Activated naive CD8-positive, alpha-beta T cell treated with anti-CD3 and anti-CD28 coated beads, Interleukin-2, amount 50 U/mL, for 24 hours (primary cell): Measurements from ENCODE around the gene PPM1F.

Experiments
- ATAC-seq: fragments of 150-1000 bp; cut with Tn5 transposase; one replicate; pipeline ENCODE4 v1.10.0; 2021
- DNase-seq: peaks from one replicate; pipeline ENCODE4 v3.0.0; 2021
- H3K27ac Mint-ChIP-seq: one replicate; pipeline ENCODE4 v1.8.0; 2021; ENCODE audit warnings: mild to moderate bottlenecking, mixed read lengths
- H3K27me3 Mint-ChIP-seq: one replicate; pipeline ENCODE4 v1.8.0; 2021; ENCODE audit warnings: mixed read lengths
- H3K36me3 Mint-ChIP-seq: one replicate; pipeline ENCODE4 v1.8.0; 2021; ENCODE audit warnings: low read depth, mixed read lengths
- H3K4me1 Mint-ChIP-seq: one replicate; pipeline ENCODE4 v1.8.0; 2021; ENCODE audit warnings: mixed read lengths
- H3K4me3 Mint-ChIP-seq: one replicate; pipeline ENCODE4 v1.8.0; 2021; ENCODE audit warnings: mild to moderate bottlenecking, moderate library complexity, mixed read lengths
- H3K9me3 Mint-ChIP-seq: one replicate; pipeline ENCODE4 v1.8.0; 2021; ENCODE audit warnings: mixed read lengths

The PPM1F gene

GRCh38 chr22:21968452-21969129 lies 15.9 kb upstream of the PPM1F start:
- no peaks in the 10 kb centered on the region for H3K4me1 Mint-ChIP-seq
- no peak overlapping the region for H3K4me3 Mint-ChIP-seq
- no peaks in the 10 kb centered on the region for H3K27me3 Mint-ChIP-seq
- H3K9me3 Mint-ChIP-seq: no peaks in the 10 kb centered on the region
- H3K27ac Mint-ChIP-seq: no peak overlapping the region
- H3K36me3 Mint-ChIP-seq: peaks cover 22% of the 10 kb centered on the region
- no peak for DNase-seq
- no peak for ATAC-seq

DNA sequence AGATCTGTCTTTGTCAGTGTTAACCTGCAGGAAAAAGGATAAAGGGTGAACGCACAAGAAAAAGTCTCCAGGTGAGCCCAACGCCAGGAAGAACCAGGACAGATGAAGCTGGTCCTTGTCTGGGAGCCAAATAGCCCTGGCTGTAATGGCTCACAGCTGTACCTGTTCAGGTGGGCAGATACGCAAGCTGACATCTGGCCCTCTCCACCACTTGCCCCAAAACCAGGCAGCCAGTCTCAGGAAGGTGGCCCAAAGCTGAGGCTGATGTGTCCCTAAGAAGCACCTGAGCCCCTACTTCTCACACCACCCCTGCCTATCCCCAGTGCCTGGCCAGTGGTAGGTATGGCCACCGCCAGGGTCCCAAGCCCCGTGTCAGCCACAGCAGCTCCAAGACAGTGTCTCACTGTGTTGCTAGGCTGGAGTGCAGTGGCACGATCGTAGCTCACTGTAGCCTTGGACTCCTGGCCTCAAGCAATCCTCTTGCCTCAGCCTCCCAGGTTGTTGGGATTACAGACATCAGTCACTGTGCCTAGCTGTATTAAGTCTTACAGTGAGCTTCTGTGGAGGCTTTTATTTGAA lies 15.1 kb upstream of the PPM1F start:
- Mint-ChIP-seq H3K27me3 (no peaks in the 10 kb centered on the region), H3K36me3 (peaks cover 26% of the 10 kb centered on the region), H3K27ac (no peak overlapping the region)

GRCh38 chr22:21966643-21967516 lies 14.2 kb upstream of the PPM1F start:
- H3K27ac Mint-ChIP-seq: no peak overlapping the region
- no peak for ATAC-seq
- no peaks in the 10 kb centered on the region for H3K4me1 Mint-ChIP-seq
- peaks cover 27% of the 10 kb centered on the region for H3K36me3 Mint-ChIP-seq
- no peaks in the 10 kb centered on the region for H3K9me3 Mint-ChIP-seq
- DNase-seq: no peak
- H3K27me3 Mint-ChIP-seq: no peaks in the 10 kb centered on the region
- H3K4me3 Mint-ChIP-seq: no peak overlapping the region

More for the DNA sequence above, 15.1 kb upstream of the PPM1F start:
- H3K4me3 Mint-ChIP-seq: no peak overlapping the region
- no peaks in the 10 kb centered on the region for H3K4me1 Mint-ChIP-seq
- DNase-seq (no peak), ATAC-seq (no peak)
- no peaks in the 10 kb centered on the region for H3K9me3 Mint-ChIP-seq

DNA sequence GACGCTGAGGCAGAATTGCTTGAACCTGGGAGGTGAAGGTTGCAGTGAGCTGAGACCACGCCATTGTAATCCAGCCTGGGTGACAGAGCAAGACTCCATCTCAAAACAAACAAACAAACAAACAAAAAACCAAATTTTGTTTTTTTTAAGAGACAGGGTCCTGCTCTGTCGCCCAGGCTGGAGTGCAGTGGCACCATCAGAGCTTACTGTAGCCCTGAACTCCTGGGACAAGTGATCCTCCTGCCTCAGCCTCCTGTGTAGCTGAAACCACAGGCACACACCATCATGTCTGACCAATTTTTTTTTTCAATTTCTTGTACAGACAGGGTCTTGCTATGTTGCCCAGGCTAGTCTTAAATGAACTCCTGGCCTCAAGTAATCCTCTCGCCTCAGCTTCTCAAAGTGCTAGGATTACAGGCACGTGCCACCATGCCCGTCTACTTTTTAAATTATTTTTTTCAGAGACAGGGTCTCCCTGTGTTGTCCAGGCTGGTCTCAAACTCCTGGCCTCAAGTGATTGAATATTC lies 13.2 kb upstream of the PPM1F start:
- Mint-ChIP-seq H3K4me1 (no peaks in the 10 kb centered on the region), H3K9me3 (no peaks in the 10 kb centered on the region), H3K4me3 (no peak overlapping the region), H3K36me3 (peaks cover 20% of the 10 kb centered on the region), H3K27me3 (no peaks in the 10 kb centered on the region), H3K27ac (no peak overlapping the region)
- ATAC-seq (no peak), DNase-seq (no peak)

- ATAC-seq (no peak), DNase-seq (no peak)
- H3K4me3 Mint-ChIP-seq: no peak overlapping the region
- H3K4me1 Mint-ChIP-seq: no peaks in the 10 kb centered on the region
- H3K27me3 Mint-ChIP-seq: no peaks in the 10 kb centered on the region
- no peak overlapping the region for H3K27ac Mint-ChIP-seq
- H3K36me3 Mint-ChIP-seq: peaks cover 16% of the 10 kb centered on the region
- no peaks in the 10 kb centered on the region for H3K9me3 Mint-ChIP-seq
Measured at GRCh38 chr22:21964918-21965484, 12.4 kb upstream of the PPM1F start.

DNA sequence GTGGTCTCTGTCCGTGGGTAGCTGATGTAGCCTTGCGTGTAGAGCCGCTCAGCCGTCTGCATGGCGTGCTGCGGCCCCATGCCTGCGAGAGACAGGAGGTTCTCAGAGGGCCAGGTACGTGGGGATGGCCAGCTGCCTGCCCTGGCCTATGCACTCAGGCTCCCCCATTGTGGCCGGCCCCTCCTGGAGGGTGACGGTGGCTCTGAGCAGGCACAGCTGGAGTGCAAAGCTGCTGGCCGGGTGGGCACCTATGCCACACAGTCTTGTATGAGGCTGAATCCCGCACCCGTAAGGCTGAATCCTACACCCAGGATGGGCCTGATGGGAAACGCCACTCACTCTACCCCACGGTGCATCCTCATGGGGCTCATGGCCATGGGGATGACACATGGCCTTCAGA lies 11.6 kb upstream of the PPM1F start:
- Mint-ChIP-seq H3K27ac (no peak overlapping the region), H3K27me3 (no peaks in the 10 kb centered on the region), H3K4me1 (no peaks in the 10 kb centered on the region), H3K9me3 (no peaks in the 10 kb centered on the region), H3K36me3 (peaks cover 16% of the 10 kb centered on the region), H3K4me3 (no peak overlapping the region)
- DNase-seq: no peak
- ATAC-seq: no peak

DNA sequence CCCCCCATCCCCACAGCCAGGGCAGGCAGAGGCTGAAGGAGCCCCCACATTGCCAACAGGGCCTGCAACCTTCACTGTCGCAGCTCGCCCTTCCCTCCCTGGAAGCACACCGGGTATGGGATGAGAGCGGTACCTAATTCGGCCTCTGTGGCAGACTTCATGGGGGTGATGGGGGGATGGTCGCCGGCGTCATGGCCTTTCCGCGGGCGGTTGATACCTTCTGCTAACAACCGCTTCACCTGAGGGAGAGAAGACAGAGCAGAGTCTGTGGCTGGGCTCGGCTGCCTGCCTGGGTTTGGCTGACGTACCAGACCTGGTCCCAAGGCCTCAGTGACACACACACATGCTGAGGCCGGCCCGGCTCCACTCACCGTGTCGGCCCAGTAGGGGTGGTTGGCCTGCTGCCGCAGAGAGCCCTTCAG lies 11.2 kb upstream of the PPM1F start:
- Mint-ChIP-seq H3K4me1 (no peaks in the 10 kb centered on the region), H3K9me3 (no peaks in the 10 kb centered on the region), H3K36me3 (peaks cover 16% of the 10 kb centered on the region), H3K27ac (no peak overlapping the region), H3K27me3 (no peaks in the 10 kb centered on the region), H3K4me3 (no peak overlapping the region)
- no peak for ATAC-seq
- DNase-seq: no peak

- no peaks in the 10 kb centered on the region for H3K4me1 Mint-ChIP-seq
- H3K27me3 Mint-ChIP-seq: no peaks in the 10 kb centered on the region
- no peak overlapping the region for H3K4me3 Mint-ChIP-seq
- no peak for ATAC-seq
- H3K36me3 Mint-ChIP-seq: peaks cover 12% of the 10 kb centered on the region
- no peak for DNase-seq
- H3K27ac Mint-ChIP-seq: no peak overlapping the region
- no peaks in the 10 kb centered on the region for H3K9me3 Mint-ChIP-seq
Measured at GRCh38 chr22:21963286-21963685, 10.6 kb upstream of the PPM1F start.

GRCh38 chr22:21962655-21962949 lies 10.0 kb upstream of the PPM1F start:
- no peaks in the 10 kb centered on the region for H3K27me3 Mint-ChIP-seq
- H3K27ac Mint-ChIP-seq: no peak overlapping the region
- ATAC-seq (no peak), DNase-seq (no peak)
- no peaks in the 10 kb centered on the region for H3K9me3 Mint-ChIP-seq
- H3K4me1 Mint-ChIP-seq: no peaks in the 10 kb centered on the region
- H3K36me3 Mint-ChIP-seq: peaks cover 12% of the 10 kb centered on the region
- no peak overlapping the region for H3K4me3 Mint-ChIP-seq

- Mint-ChIP-seq H3K4me1 (no peaks in the 10 kb centered on the region), H3K36me3 (peaks cover 12% of the 10 kb centered on the region), H3K27ac (no peak overlapping the region), H3K4me3 (no peak overlapping the region), H3K9me3 (no peaks in the 10 kb centered on the region), H3K27me3 (no peaks in the 10 kb centered on the region)
- no peak for ATAC-seq
- DNase-seq: no peak
Measured at GRCh38 chr22:21961886-21962654, 9.4 kb upstream of the PPM1F start.

DNA sequence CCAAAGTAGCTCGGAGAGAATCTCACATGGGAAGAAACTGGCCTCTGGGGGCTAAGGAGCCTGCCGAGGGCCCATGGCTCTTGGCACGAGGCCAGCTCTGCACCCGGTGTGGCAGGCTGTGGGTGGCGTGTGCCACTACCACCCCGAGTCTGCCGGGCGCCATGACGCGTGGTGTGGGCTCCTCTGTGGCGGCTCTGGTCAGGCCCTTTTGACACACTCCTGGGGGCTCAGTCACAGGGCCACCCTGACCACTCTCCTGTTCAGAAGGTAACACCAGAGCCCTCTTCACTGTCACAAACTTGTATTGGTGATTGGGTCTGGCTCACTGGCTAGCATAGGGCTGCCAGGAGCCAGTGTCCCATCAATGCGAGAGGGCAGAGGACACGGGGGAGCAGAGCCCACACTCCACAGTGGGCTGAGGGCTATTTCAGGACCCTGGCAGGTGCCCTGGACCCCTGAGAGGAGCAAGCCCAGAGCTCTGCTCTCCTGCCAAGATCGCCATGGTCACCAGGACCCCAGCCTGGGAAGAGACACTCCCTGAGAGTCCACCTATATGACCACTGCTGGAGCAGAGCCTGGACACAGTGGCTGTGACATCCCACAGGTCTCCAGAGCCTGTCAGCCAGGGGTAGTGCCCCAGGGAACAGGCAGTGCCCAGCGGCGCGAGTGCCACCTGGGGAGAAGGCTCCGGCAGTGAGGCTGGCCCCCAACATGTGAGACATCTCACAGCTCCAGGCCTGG lies 8.6 kb upstream of the PPM1F start:
- peaks cover 12% of the 10 kb centered on the region for H3K36me3 Mint-ChIP-seq
- H3K27me3 Mint-ChIP-seq: no peaks in the 10 kb centered on the region
- no peak overlapping the region for H3K4me3 Mint-ChIP-seq
- no peaks in the 10 kb centered on the region for H3K4me1 Mint-ChIP-seq
- ATAC-seq (no peak), DNase-seq (no peak)
- H3K9me3 Mint-ChIP-seq: no peaks in the 10 kb centered on the region
- H3K27ac Mint-ChIP-seq: no peak overlapping the region

GRCh38 chr22:21960200-21961126 lies 7.8 kb upstream of the PPM1F start:
- Mint-ChIP-seq H3K9me3 (no peaks in the 10 kb centered on the region), H3K27ac (no peak overlapping the region), H3K4me3 (no peak overlapping the region), H3K36me3 (peaks cover 12% of the 10 kb centered on the region), H3K27me3 (no peaks in the 10 kb centered on the region), H3K4me1 (no peaks in the 10 kb centered on the region)
- ATAC-seq (no peak), DNase-seq (no peak)
